Stimulated activated CD8-positive, alpha-beta memory T cell treated with anti-CD3 and anti-CD28 coated beads, Interleukin-7, amount 100 ng/mL, for 1 hour (primary cell): ENCODE measurements around the gene SESN1.
A peak's percentile ranks its signal among the peaks of the same experiment; 100 is the strongest.
"Not testable (repeated sequence)": the region's sequence is repeated elsewhere in the genome, so short reads cannot be mapped to it uniquely, and the experiment has no call there.

Experiments
- DNase-seq, 2 donors: peaks; one replicate each; pipeline ENCODE4 v3.0.0-alpha.2; 2020; ENCODE audit warnings: low read depth in 2 of 2

Gene SESN1

GRCh38 chr6:109094416-109095035 lies at the start of gene SESN1:
SESN1 (minus strand) TSS chr6:109094846; CDS start chr6:109094073, 773 bp downstream.
- DNase-seq: peak; percentile 70 to 74

GRCh38 chr6:109143191-109143590 lies 48.5 kb upstream of the SESN1 start:
- DNase-seq: no peak

- DNase-seq: not testable (repeated sequence)
Measured at GRCh38 chr6:109142067-109142466, 47.4 kb upstream of the SESN1 start.

GRCh38 chr6:109139109-109139508 lies 44.5 kb upstream of the SESN1 start:
- DNase-seq: no peak

GRCh38 chr6:109136530-109136929 lies 41.9 kb upstream of the SESN1 start:
- not testable (repeated sequence) for DNase-seq

GRCh38 chr6:109136039-109136438 lies 41.4 kb upstream of the SESN1 start:
- not testable (repeated sequence) for DNase-seq

- DNase-seq: not testable (repeated sequence)
Measured at GRCh38 chr6:109135600-109135999, 41.0 kb upstream of the SESN1 start.

- no peak for DNase-seq
Measured at GRCh38 chr6:109130065-109130464, 35.4 kb upstream of the SESN1 start.

GRCh38 chr6:109125504-109125903 lies 30.9 kb upstream of the SESN1 start:
- no peak for DNase-seq

GRCh38 chr6:109124219-109124618 lies 29.6 kb upstream of the SESN1 start:
- DNase-seq: no peak

GRCh38 chr6:109121411-109121810 lies 26.8 kb upstream of the SESN1 start:
- no peak for DNase-seq

GRCh38 chr6:109118871-109119354 lies 24.3 kb upstream of the SESN1 start:
- no peak for DNase-seq

- no peak for DNase-seq
Measured at GRCh38 chr6:109118337-109118736, 23.7 kb upstream of the SESN1 start.

GRCh38 chr6:109117346-109118035 lies 22.8 kb upstream of the SESN1 start:
- no peak for DNase-seq

GRCh38 chr6:109112663-109113062 lies 18.0 kb upstream of the SESN1 start:
- not testable (repeated sequence) for DNase-seq

- DNase-seq: not testable (repeated sequence)
Measured at GRCh38 chr6:109109663-109110062, 15.0 kb upstream of the SESN1 start.

- DNase-seq: no peak
Measured at GRCh38 chr6:109105681-109106080, 11.0 kb upstream of the SESN1 start.

GRCh38 chr6:109104512-109104911 lies 9.9 kb upstream of the SESN1 start:
- DNase-seq: no peak

- DNase-seq: no peak
Measured at GRCh38 chr6:109103942-109104341, 9.3 kb upstream of the SESN1 start.

- no peak for DNase-seq
Measured at GRCh38 chr6:109102762-109103161, 8.1 kb upstream of the SESN1 start.

GRCh38 chr6:109097661-109098060 lies 3.0 kb upstream of the SESN1 start:
- DNase-seq: no peak

- no peak for DNase-seq
Measured at GRCh38 chr6:109096208-109096607, 1.6 kb upstream of the SESN1 start.

- DNase-seq: no peak
Measured at GRCh38 chr6:109095835-109096084, 1.1 kb upstream of the SESN1 start.
